ENCODE data around the gene ADCYAP1R1. TPM values are rescaled to one million over a fixed set of nuclear protein-coding genes. Genes with fewer than 3 reads are reported as not detected.
A peak's percentile ranks its signal among the peaks of the same experiment; 100 is the strongest.

ADCYAP1R1 gene
- total and polyA plus RNA-seq, 2 of the 8 experiments (the other 6 are each of a cell fraction or from before 2014, with no cell fraction given), result 14.4 to 14.6 TPM

DNA sequence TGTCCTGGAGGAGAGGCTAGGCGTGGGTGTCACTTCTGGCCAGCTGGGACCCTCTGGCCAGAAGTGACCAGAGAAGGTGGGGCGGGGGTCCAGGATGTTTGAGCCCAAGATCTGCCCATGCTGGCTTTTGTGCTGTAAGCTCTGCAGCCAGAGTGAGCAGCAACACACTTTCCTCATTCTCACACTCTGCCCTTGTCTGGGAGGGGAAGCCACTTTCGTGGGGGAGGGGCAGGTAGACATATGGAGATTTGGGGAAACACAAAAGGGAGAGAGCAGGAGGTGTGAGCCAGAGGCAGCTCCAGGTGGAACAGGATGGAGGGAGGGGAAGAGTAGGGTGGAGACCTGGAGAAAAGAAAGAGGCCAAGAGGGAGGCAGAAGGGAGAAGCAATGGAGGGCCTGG lies 31.5 kb upstream of the ADCYAP1R1 start:
- no peak overlapping the region for H3K23ac ChIP-seq (ENCODE audit: insufficient read length)
- H3K4me1 ChIP-seq (replicated peaks in 1 of 4; ENCODE audit: control insufficient read depth in 3 of 4, insufficient read depth in 4 of 4, low read length in 3 of 4), result peaks cover 9 to 16% (median 13%) of the 10 kb centered on the region in 4 experiments
- H2AFZ ChIP-seq (ENCODE audit: low read length), result no peak overlapping the region
- H3K23me2 ChIP-seq (ENCODE audit: low read depth, low read length), result no peaks in the 10 kb centered on the region
- no peak overlapping the region for H3K56ac ChIP-seq (replicated peaks; ENCODE audit: insufficient read length, low read depth, low read length)
- H3K4ac ChIP-seq (replicated peaks; ENCODE audit: insufficient read length, low read depth, low read length), result no peak overlapping the region
- no peak overlapping the region for H4K8ac ChIP-seq (ENCODE audit: extremely low read depth, insufficient read depth, low read length)
- H3K9me3 ChIP-seq (ENCODE audit: insufficient read depth in 2 of 2, low read depth in 1 of 2, low read length in 1 of 2), result no peaks in the 10 kb centered on the region
- no peak overlapping the region for H2BK20ac ChIP-seq (ENCODE audit: low read length)
- H2AK5ac ChIP-seq (ENCODE audit: low read depth, low read length), result no peak overlapping the region
- H3K14ac ChIP-seq (ENCODE audit: insufficient read length), result no peak overlapping the region
- H3K27me3 ChIP-seq (replicated peaks in 1 of 4; ENCODE audit: control insufficient read depth in 3 of 4, extremely low read depth in 1 of 4, insufficient read depth in 3 of 4, low read length in 3 of 4), result no peaks in the 10 kb centered on the region
- FAIRE-seq (no peak), DNase-seq (ENCODE audit: low read depth in 1 of 2, low spot score in 2 of 2) (no peak)
- H3K18ac ChIP-seq (ENCODE audit: extremely low read depth, low read length), result no peak overlapping the region
- no peaks in the 10 kb centered on the region for H3K36me3 ChIP-seq (ENCODE audit: control insufficient read depth in 2 of 4, insufficient read depth in 4 of 4, low read length in 3 of 4)
- no peaks in the 10 kb centered on the region for H4K20me1 ChIP-seq (replicated peaks in 1 of 2; ENCODE audit: control insufficient read depth in 1 of 2, insufficient read depth in 2 of 2, low read length in 2 of 2)
- ChIA-PET CTCF (ENCODE audit: partially characterized antibody) (interaction anchor here (1.0 to 52.0 kb wide), 10 partner anchors 9 to 114 kb away, joined by 3 to 880 read pairs (median 4); partner anchors contain the start of gene ADCYAP1R1), POLR2A (ENCODE audit: partially characterized antibody) (interaction anchor here (0.6 kb wide), 1 partner anchor 18 kb away, joined by 3 read pairs; no protein-coding TSS in a partner anchor)
- whole genome bisulfite sequencing, 2 experiments (ENCODE audit: extremely low coverage in 1 of 2, insufficient coverage in 1 of 2, insufficient read length in 1 of 2, insufficient replicate concordance in 2 of 2, low coverage in 1 of 2, low lambda C conversion rate in 2 of 2, missing lambda C conversion rate in 1 of 2), result 41% methylated on average over 3 of the region's 3 CpGs; no CpG with 5 or more reads in 1 of the 2 experiments
- no peaks in the 10 kb centered on the region; the same call in 1 of the 2 replicates for H3K79me1 ChIP-seq (ENCODE audit: low read depth, low read length)
- no peak overlapping the region; the same call in 1 of the 2 replicates for H2BK5ac ChIP-seq (ENCODE audit: low read depth, low read length)
- no peak overlapping the region for H4K91ac ChIP-seq (replicated peaks; ENCODE audit: insufficient read length, low read length)
- H3K79me2 ChIP-seq (ENCODE audit: control insufficient read depth in 1 of 2, insufficient read depth in 2 of 2, low read length in 2 of 2), result no peaks in the 10 kb centered on the region
- H4K5ac ChIP-seq (ENCODE audit: insufficient read length, low read depth, low read length), result no peak overlapping the region
- no peak overlapping the region for H3K4me3 ChIP-seq (ENCODE audit: extremely low read depth in 1 of 4, insufficient read depth in 2 of 4, low read depth in 3 of 4, low read length in 4 of 4)
- no peak overlapping the region for H2BK120ac ChIP-seq (replicated peaks; ENCODE audit: low read depth, low read length)
- H2BK15ac ChIP-seq (ENCODE audit: low read length), result no peak overlapping the region
- TF ChIP-seq SP1 (IDR thresholded peaks at IDR 0.05; ENCODE audit: low read depth, low read length), result 0 out of 2 replicates have a peak, but pooled peaks have one; percentile 32
- TF ChIP-seq GTF2F1 (IDR thresholded peaks at IDR 0.05; ENCODE audit: borderline replicate concordance, low read depth, low read length), result no peak
- TF ChIP-seq FOSL1 (IDR thresholded peaks at IDR 0.05; ENCODE audit: insufficient read depth, low read depth, low read length), result no peak
- no peak for TF ChIP-seq HDAC2 (IDR thresholded peaks at IDR 0.05; ENCODE audit: borderline replicate concordance in 1 of 2, low read depth in 2 of 2, low read length in 2 of 2)
- TF ChIP-seq CREB1 (IDR thresholded peaks at IDR 0.05), result no peak
- TF ChIP-seq NRF1 (IDR thresholded peaks at IDR 0.05; ENCODE audit: low read depth, low read length), result no peak
- TF ChIP-seq, protein P1, sequence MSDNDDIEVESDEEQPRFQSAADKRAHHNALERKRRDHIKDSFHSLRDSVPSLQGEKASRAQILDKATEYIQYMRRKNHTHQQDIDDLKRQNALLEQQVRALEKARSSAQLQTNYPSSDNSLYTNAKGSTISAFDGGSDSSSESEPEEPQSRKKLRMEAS (IDR thresholded peaks at IDR 0.05), result 0 out of 2 replicates have a peak, but pooled peaks have one; percentile 22
- TF ChIP-seq SRF (IDR thresholded peaks at IDR 0.05; ENCODE audit: low read depth, low read length), result no peak
- no peak overlapping the region; a peak in 1 of 7 replicates for H3K9ac ChIP-seq (replicated peaks in 1 of 4; ENCODE audit: extremely low read depth in 1 of 4, low read depth in 3 of 4, low read length in 3 of 4)
- H2BK12ac ChIP-seq (ENCODE audit: low read depth, low read length), result no peak overlapping the region; the same call in 1 of the 2 replicates
- no peak overlapping the region for H3K27ac ChIP-seq (ENCODE audit: low read depth, low read length)
- peak overlapping the region; percentile 22 to 34; a peak in 1 of 4 replicates for H3K4me2 ChIP-seq (ENCODE audit: insufficient read depth in 1 of 2, low read depth in 2 of 2, low read length in 2 of 2)
